Prostate gland (tissue), 2 donors: Measurements from ENCODE around the gene FERMT3. TPM values are rescaled to one million over a fixed set of nuclear protein-coding genes. Genes with fewer than 3 reads are reported as not detected.

ENCODE experiments used
- DNase-seq: peaks from one replicate; pipeline ENCODE4 v3.0.0-alpha.2; 2019; ENCODE audit warnings: low spot score
- H3K27ac ChIP-seq, 2 donors: fragments of 200-600 bp; sonication (generic); 2 replicates each; pipeline ENCODE4 v1.5.1; 2017 to 2019
- H3K27me3 ChIP-seq: fragments of 200-600 bp; sonication (generic); replicated peaks from 2 replicates; pipeline ENCODE4 v1.5.1; 2019; ENCODE audit not compliant: insufficient read depth
- H3K36me3 ChIP-seq, 2 donors: fragments of 200-600 bp; sonication (generic); 1 replicate in 1 of 2; 2 replicates in 1 of 2; pipeline versions ENCODE4 v1.5.1 to v1.8.1; 2017 to 2019
- H3K4me1 ChIP-seq: fragments of 200-600 bp; sonication (generic); replicated peaks from 2 replicates; pipeline ENCODE4 v1.5.1; 2019
- H3K4me3 ChIP-seq, 2 donors: fragments of 200-600 bp; sonication (generic); 2 replicates each; pipeline ENCODE4 v1.5.1; 2017 to 2019
- H3K9me3 ChIP-seq: fragments of 200-600 bp; sonication (generic); 2 replicates; pipeline ENCODE4 v1.5.1; 2017
- CTCF ChIP-seq, 4 experiments: fragments of 200-600 bp in 2 of 4; fragments of 450-650 bp in 2 of 4; sonication (generic) in 2 of 4; IDR thresholded peaks; 1 replicate in 3 of 4; 2 replicates in 1 of 4; pipeline ENCODE4 v1.5.1; 2016 to 2019; ENCODE audit warnings: antibody characterized with exemption in 4 of 4, mild to moderate bottlenecking in 2 of 4, moderate library complexity in 2 of 4
- POLR2A ChIP-seq: fragments of 450-650 bp; IDR thresholded peaks from one replicate; pipeline ENCODE4 v1.6.1; 2016; ENCODE audit warnings: antibody characterized with exemption, mild to moderate bottlenecking
- POLR2AphosphoS5 ChIP-seq: sonication (generic); formaldehyde crosslinking; IDR thresholded peaks from one replicate; pipeline ENCODE4 v1.6.1; 2017; ENCODE audit warnings: antibody characterized with exemption
- WGBS: methylation state at CpG from one replicate; pipeline ENCODE4 v1.1.5; 2018; 5-methylcytosine and 5-hydroxymethylcytosine counted together
- intact Hi-C: fragments of 100-400 bp; cut with DNase I; formaldehyde crosslinking; loops from one replicate; pipeline ENCODE4 v1.14.2; 2022
- total RNA-seq, 2 donors: library from RNA; depleted of rRNA; stranded (reverse); fragments of >200 nt; gene quantifications; one replicate each; pipeline ENCODE4 v1.1.0, GENCODE V29; 2016

The FERMT3 gene
- total RNA-seq, 2 donors from 2014 or later, result 5.3 to 12.8 TPM

- H3K27ac ChIP-seq, result peak overlapping the region; percentile 59 to 63
- 41% methylated on average over 17 of the region's 17 CpGs for WGBS
- peak; percentile 81 for DNase-seq
- no peaks in the 10 kb centered on the region for H3K27me3 ChIP-seq
- TF ChIP-seq POLR2AphosphoS5 (peak; percentile 95), POLR2A (peak; percentile 87), CTCF (IDR thresholded peaks at IDR 0.05) (no peak)
- H3K9me3 ChIP-seq, result no peaks in the 10 kb centered on the region
- H3K4me3 ChIP-seq, result no peak overlapping the region
- intact Hi-C loops, result no loop called here
- no peaks in the 10 kb centered on the region for H3K4me1 ChIP-seq
- no peaks in the 10 kb centered on the region for H3K36me3 ChIP-seq
Observed at GRCh38 chr11:64181506-64182411, 24.8 kb upstream of the FERMT3 start.

- no peaks in the 10 kb centered on the region for H3K9me3 ChIP-seq
- no peaks in the 10 kb centered on the region for H3K27me3 ChIP-seq
- H3K27ac ChIP-seq, result no peak overlapping the region
- no peak overlapping the region for H3K4me3 ChIP-seq
- intact Hi-C loops, result no loop called here
- H3K36me3 ChIP-seq, result no peaks in the 10 kb centered on the region
- no peaks in the 10 kb centered on the region for H3K4me1 ChIP-seq
- DNase-seq, result no peak
- TF ChIP-seq POLR2A (no peak), POLR2AphosphoS5 (no peak), CTCF (IDR thresholded peaks at IDR 0.05) (no peak)
- 91% methylated on average over 7 of the region's 7 CpGs for WGBS
Observed at GRCh38 chr11:64183890-64184289, 22.6 kb upstream of the FERMT3 start.

GRCh38 chr11:64185175-64185692 is 21.3 kb upstream of the FERMT3 start:
- Histone ChIP-seq H3K27me3 (no peaks in the 10 kb centered on the region), H3K4me3 (peak overlapping the region; percentile 62 to 67), H3K27ac (peak overlapping the region; percentile 97 to 99), H3K36me3 (no peaks in the 10 kb centered on the region), H3K9me3 (no peaks in the 10 kb centered on the region), H3K4me1 (no peaks in the 10 kb centered on the region)
- intact Hi-C loops, result loop anchor here (5.0 kb wide), 1 partner anchor 117 kb away; the partner anchor contains the start of gene CATSPERZ
- DNase-seq, result peak; percentile 60
- 0% methylated on average over 52 of the region's 52 CpGs for WGBS
- peak; percentile 96 for TF ChIP-seq POLR2A
- TF ChIP-seq CTCF (IDR thresholded peaks at IDR 0.05), result peak in 2 of 4 experiments; percentile 73
- no peak for TF ChIP-seq POLR2AphosphoS5

GRCh38 chr11:64185693-64186491 is 20.6 kb upstream of the FERMT3 start, which contains the start of gene STIP1:
Gene STIP1, plus strand, starts transcription at chr11:64186171. Its CDS starts 91 bp downstream, at chr11:64186262.
- no peaks in the 10 kb centered on the region for H3K36me3 ChIP-seq
- no peaks in the 10 kb centered on the region for H3K27me3 ChIP-seq
- peak within 1 kb of the TSS; percentile 97 to 99 for H3K27ac ChIP-seq
- DNase-seq, result peak; percentile 100
- H3K4me3 ChIP-seq, result peak within 1 kb of the TSS; percentile 62 to 67
- TF ChIP-seq POLR2A, result peak; percentile 94
- peak in 2 of 4 experiments; percentile 23 to 51 for TF ChIP-seq CTCF (IDR thresholded peaks at IDR 0.05)
- peak; percentile 99 for TF ChIP-seq POLR2AphosphoS5
- H3K4me1 ChIP-seq, result no peaks in the 10 kb centered on the region
- intact Hi-C loops, result loop anchor here (5.0 kb wide), 1 partner anchor 116 kb away; the partner anchor contains the start of gene CATSPERZ
- WGBS, result under 1% methylated on average over 72 of the region's 74 CpGs
- no peaks in the 10 kb centered on the region for H3K9me3 ChIP-seq
